GM20000 (cell line): ENCODE results near the gene MIER3.

ENCODE experiments used
- DNase-seq: peaks from one replicate; pipeline ENCODE4 v3.0.0; 2012; ENCODE audit warnings: low spot score
- TF ChIP-seq, protein P1 (sequence below): IDR thresholded peaks from 2 replicates; pipeline ENCODE4 v1.5.1; 2012; ENCODE audit warnings: mild to moderate bottlenecking, control low read depth; ENCODE audit errors: extremely low read depth, missing control alignments

The MIER3 gene

DNA sequence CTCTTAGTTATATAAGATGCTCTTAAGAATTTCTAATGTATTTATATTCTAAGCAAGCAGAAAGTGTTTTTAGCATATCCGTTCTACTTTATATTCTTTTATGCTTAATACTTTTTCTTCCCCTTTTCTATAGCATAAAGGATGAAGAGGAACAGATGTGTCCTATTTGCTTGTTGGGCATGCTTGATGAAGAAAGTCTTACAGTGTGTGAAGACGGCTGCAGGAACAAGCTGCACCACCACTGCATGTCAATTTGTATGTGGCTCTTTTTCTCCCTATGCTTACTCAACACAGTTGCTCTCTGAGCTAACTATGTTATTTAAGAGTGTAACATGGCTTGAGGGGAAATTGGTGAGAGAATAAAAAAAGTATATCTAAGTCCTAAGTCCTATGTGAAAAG, 80.1 kb downstream of the MIER3 start:
- no peak for DNase-seq
- TF ChIP-seq, protein P1, sequence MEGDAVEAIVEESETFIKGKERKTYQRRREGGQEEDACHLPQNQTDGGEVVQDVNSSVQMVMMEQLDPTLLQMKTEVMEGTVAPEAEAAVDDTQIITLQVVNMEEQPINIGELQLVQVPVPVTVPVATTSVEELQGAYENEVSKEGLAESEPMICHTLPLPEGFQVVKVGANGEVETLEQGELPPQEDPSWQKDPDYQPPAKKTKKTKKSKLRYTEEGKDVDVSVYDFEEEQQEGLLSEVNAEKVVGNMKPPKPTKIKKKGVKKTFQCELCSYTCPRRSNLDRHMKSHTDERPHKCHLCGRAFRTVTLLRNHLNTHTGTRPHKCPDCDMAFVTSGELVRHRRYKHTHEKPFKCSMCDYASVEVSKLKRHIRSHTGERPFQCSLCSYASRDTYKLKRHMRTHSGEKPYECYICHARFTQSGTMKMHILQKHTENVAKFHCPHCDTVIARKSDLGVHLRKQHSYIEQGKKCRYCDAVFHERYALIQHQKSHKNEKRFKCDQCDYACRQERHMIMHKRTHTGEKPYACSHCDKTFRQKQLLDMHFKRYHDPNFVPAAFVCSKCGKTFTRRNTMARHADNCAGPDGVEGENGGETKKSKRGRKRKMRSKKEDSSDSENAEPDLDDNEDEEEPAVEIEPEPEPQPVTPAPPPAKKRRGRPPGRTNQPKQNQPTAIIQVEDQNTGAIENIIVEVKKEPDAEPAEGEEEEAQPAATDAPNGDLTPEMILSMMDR = no peak
